Endometrial microvascular endothelial cells (primary cell): ENCODE results near the gene AHCYL1. TPM values are rescaled to one million over a fixed set of nuclear protein-coding genes. Genes with fewer than 3 reads are reported as not detected.

Experiments
- in situ Hi-C: cut with HindIII; loops from 2 replicates; pipeline ENCODE4 v1.10.0; 2017; ENCODE audit warnings: low sequenced_read_pairs, low pct_unique_long_range_greater_than_20kb; ENCODE audit errors: inconsistent ontology term
- total RNA-seq: library from RNA; depleted of rRNA; stranded (reverse); fragments of >200 nt; gene quantifications from one replicate; pipeline ENCODE4 v1.2.3, GENCODE V29; 2015; ENCODE audit errors: inconsistent ontology term

The AHCYL1 gene
- total RNA-seq, 1 donor from 2014 or later, result 38.9 TPM

DNA sequence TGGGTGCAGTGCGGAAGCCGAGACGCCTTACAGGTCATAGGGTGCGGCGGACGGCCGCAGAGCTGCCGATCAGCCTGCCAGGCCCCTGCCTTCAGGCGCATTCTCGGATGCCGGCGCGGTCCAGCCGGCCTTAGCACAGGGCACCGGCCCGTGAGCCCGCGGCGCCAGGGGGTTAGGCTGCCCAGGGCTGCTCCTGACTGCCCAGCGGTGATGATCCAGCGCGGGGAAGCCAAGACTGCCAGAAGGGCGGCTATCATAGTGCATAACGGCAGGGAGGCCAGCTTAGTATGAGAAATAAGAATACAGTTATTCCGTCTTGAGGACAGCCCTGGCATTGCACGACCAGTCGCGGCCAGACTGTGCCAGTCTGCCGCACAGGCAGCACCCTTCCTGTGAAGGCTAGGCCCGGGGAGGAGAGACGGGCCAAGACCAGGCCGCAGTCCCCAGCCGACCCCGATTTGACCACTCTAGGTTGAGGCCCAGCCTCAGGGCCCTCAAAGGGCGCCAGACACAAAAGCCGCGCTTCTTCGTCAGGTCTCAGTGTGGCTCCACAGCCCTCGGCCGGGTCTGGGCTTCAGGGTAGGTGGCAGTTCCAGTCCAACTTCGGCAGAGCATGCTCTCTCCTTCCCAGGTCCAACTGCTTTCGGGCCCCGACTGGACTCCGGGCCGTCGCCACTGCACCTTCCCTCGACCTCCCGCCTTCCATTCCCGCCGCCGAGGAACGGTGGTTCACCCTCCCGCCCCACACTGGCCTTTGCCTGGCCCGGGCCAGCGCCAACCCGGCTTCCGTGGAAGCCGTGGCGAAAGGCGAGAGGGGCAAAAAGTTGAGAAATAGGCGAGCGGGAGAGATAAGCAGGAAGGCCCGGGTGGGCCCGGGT is 85.1 kb downstream of the AHCYL1 start:
- in situ Hi-C loops, result no loop called here

DNA sequence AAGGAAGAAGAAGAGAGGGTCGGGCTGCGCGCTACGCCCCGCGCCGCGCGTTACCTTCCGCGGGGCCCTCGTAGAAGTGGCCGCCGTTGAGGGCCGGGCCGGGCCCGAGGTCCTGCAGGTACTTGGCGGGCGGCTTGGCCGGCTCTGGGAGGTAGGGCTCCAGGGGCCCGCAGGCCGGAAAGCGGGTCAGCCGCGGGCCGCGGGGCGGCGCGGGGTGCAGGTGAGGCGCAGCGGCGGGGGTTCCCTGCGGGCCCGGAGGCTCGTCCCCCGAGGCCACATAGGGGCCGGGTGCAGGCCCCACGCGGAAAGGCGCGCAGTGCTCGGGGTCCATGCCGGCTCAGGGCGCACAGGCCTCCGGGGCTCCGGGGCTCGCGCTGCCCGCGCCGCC is 85.7 kb downstream of the AHCYL1 start:
- in situ Hi-C loops, result no loop called here

DNA sequence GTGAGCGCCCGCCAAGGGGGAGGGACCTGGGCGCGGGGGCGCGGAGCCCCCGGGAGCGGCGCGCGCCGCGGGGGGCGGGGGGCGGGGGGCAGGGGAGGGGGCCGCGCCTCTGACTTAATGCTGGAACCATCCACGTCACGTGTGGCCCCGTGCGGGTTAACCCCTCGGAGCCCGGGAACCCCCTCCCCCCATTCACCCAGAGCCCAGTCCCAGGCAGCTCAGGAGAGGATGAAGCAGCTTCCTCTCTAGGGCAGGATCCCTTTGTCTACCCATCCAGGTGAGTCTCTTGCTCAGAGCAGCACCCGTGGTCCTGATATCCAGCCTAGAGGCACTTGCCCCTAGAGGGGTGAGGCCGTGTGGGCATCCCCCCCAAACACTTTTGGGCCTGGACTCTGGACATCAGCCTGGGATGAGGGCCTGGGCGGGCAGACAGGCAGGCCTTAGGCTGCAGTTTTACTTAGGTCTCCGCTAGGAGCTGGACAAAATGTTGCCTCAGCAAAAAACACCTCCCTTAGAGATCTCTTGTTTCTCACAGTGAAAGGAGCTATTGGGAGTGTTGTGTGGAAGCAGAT is 86.2 kb downstream of the AHCYL1 start, which contains the start of gene ALX3:
Gene ALX3 (minus strand): TSS at position 2 of the 572 bp plus-strand sequence. CDS start 60 bp downstream, outside the sequence.
- in situ Hi-C loops, result no loop called here

Other genes starting within 250 kb of the AHCYL1 start
- 30.4 TPM for gene GSTM3, start 243.7 kb upstream of the AHCYL1 start, total RNA-seq
- gene EPS8L3, start 220.8 kb upstream of the AHCYL1 start, total RNA-seq, result not detected
- gene CSF1, start 73.9 kb upstream of the AHCYL1 start, total RNA-seq, result 8.9 TPM
- 53.1 TPM for gene STRIP1, start 49.9 kb downstream of the AHCYL1 start, total RNA-seq
- gene ALX3, start 85.9 kb downstream of the AHCYL1 start, total RNA-seq, result not detected
- not detected for gene UBL4B, start 127.7 kb downstream of the AHCYL1 start, total RNA-seq
- under 0.01 TPM for gene SLC6A17, start 165.7 kb downstream of the AHCYL1 start, total RNA-seq
- gene KCNC4, start 225.5 kb downstream of the AHCYL1 start, total RNA-seq, result 3.3 TPM